HepG2 (cell line): ENCODE data around the gene CHEK1. TPM values are rescaled to one million over a fixed set of nuclear protein-coding genes. Genes with fewer than 3 reads are reported as not detected.

Experiments used
- EED ChIP-seq: sonication (generic); formaldehyde crosslinking; IDR thresholded peaks from 2 replicates; pipeline ENCODE4 v1.5.0; 2020; ENCODE audit warnings: mild to moderate bottlenecking, missing genetic modification reagents
- FOXC1 ChIP-seq: sonication (generic); formaldehyde crosslinking; IDR thresholded peaks from 2 replicates; pipeline ENCODE4 v1.8.0; 2022; ENCODE audit warnings: mild to moderate bottlenecking, missing genetic modification reagents, borderline replicate concordance
- GPN1 ChIP-seq: sonication (generic); formaldehyde crosslinking; IDR thresholded peaks from 2 replicates; pipeline ENCODE4 v1.5.1; 2020; ENCODE audit warnings: missing genetic modification reagents, borderline replicate concordance
- MYNN ChIP-seq: sonication (generic); formaldehyde crosslinking; IDR thresholded peaks from 2 replicates; pipeline ENCODE4 v1.4.0; 2020; ENCODE audit warnings: mild to moderate bottlenecking, low read depth, missing genetic modification reagents
- ZNF850 ChIP-seq: sonication (generic); formaldehyde crosslinking; conservative IDR thresholded peaks from 2 replicates; pipeline ENCODE4 v1.9.0; 2021; ENCODE audit warnings: mild to moderate bottlenecking, missing genetic modification reagents
- polyA plus RNA-seq, 8 experiments: library from polyadenylated mRNA; depleted of rRNA in 3 of 8; stranded (reverse) in 7 of 8; unstranded in 1 of 8; fragments of >200 nt; fragmentation: Illumina TruSeq in 4 of 8; extraction: Trizol in 4 of 8; gene quantifications; 2 replicates each; pipeline versions ENCODE4 v1.2.1 to v1.2.3, GENCODE V29; 2011 to 2016; ENCODE audit warnings: low read depth in 4 of 8, missing spikeins in 1 of 8, mixed read lengths in 1 of 8; ENCODE audit not compliant: insufficient read depth in 1 of 8
- total RNA-seq, 5 experiments: library from RNA; depleted of rRNA; stranded (reverse); fragments of >200 nt; fragmentation: Illumina TruSeq; extraction: Trizol; gene quantifications; 2 replicates each; pipeline ENCODE4 v1.2.3, GENCODE V29; 2016; ENCODE audit warnings: low read depth in 1 of 5
- TF ChIP-seq, protein P1 (sequence below): sonication (generic); formaldehyde crosslinking; IDR thresholded peaks from 2 replicates; pipeline ENCODE4 v1.4.0; 2020; ENCODE audit warnings: mild to moderate bottlenecking, low read depth, missing genetic modification reagents
- TF ChIP-seq, protein P2 (sequence below): sonication (generic); formaldehyde crosslinking; IDR thresholded peaks from 2 replicates; pipeline ENCODE4 v1.9.0; 2021; ENCODE audit warnings: missing genetic modification reagents, borderline replicate concordance
- TF ChIP-seq, protein P3 (sequence below): sonication (generic); formaldehyde crosslinking; IDR thresholded peaks from 2 replicates; pipeline ENCODE4 v1.8.0; 2022; ENCODE audit warnings: mild to moderate bottlenecking, missing genetic modification reagents, moderate library complexity
- TF ChIP-seq, protein P4 (sequence below): sonication (generic); formaldehyde crosslinking; IDR thresholded peaks from 2 replicates; pipeline ENCODE4 v1.4.0; 2020; ENCODE audit warnings: mild to moderate bottlenecking, missing genetic modification reagents
- TF ChIP-seq, protein P5 (sequence below): sonication (generic); formaldehyde crosslinking; IDR thresholded peaks from 2 replicates; pipeline ENCODE4 v1.5.1; 2020; ENCODE audit warnings: mild to moderate bottlenecking, missing genetic modification reagents, moderate library complexity

Gene CHEK1
- total and polyA plus RNA-seq, 2 of the 13 experiments (the other 11 are each of a cell fraction or from before 2014, with no cell fraction given): 17.8 to 83.2 TPM

DNA sequence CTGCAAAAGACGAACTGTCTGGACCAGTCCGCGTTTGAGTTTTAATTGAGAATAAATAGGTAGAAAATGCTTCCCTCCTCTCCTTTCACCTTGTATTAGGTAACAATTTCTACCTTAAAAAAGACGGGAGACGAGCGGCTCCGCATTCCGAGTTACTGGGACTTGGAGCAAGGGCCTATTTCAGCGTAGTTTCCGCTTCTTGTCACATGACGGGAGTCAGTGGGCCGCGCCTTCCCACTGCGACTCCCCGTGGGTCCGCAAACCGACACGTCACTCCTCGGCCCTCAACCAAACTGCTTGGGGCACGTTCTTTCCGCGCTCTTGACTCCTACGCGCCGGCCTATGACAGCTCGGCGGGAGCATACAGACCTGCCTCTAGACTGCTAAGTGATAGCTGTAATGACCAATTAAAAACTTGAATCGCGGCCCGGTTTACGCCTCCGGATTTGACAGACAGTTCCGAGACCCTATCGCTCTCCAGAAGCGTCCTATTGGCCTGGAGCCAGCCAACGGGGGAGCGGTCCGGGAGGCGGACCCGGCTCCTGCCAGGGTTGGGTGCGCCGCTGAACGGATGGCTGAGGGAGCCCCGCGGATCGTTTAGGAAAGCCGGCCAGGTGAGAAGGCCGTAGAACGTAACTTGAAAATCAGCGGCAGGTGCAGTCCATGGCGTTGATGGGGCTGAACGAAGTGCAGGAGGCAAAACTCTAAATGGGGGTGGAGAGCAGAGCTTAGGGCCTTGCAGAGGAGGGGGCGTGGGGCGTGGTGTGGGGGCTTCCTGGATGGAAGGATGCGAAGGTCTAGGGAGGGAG lies 32.5 kb upstream of the CHEK1 start, which contains the start of gene STT3A (continued):
- TF ChIP-seq EED (CRISPR knock-in tag) (no peak), MYNN (CRISPR knock-in tag) (0 out of 2 replicates have a peak, but pooled peaks have one; percentile 32), FOXC1 (CRISPR knock-in tag) (peak; percentile 63; the same call in 1 of the 2 replicates), ZNF850 (CRISPR knock-in tag) (no peak), GPN1 (CRISPR knock-in tag) (no peak)
- TF ChIP-seq, protein P1, sequence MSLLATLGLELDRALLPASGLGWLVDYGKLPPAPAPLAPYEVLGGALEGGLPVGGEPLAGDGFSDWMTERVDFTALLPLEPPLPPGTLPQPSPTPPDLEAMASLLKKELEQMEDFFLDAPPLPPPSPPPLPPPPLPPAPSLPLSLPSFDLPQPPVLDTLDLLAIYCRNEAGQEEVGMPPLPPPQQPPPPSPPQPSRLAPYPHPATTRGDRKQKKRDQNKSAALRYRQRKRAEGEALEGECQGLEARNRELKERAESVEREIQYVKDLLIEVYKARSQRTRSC (CRISPR knock-in tag): no peak
- TF ChIP-seq, protein P2, sequence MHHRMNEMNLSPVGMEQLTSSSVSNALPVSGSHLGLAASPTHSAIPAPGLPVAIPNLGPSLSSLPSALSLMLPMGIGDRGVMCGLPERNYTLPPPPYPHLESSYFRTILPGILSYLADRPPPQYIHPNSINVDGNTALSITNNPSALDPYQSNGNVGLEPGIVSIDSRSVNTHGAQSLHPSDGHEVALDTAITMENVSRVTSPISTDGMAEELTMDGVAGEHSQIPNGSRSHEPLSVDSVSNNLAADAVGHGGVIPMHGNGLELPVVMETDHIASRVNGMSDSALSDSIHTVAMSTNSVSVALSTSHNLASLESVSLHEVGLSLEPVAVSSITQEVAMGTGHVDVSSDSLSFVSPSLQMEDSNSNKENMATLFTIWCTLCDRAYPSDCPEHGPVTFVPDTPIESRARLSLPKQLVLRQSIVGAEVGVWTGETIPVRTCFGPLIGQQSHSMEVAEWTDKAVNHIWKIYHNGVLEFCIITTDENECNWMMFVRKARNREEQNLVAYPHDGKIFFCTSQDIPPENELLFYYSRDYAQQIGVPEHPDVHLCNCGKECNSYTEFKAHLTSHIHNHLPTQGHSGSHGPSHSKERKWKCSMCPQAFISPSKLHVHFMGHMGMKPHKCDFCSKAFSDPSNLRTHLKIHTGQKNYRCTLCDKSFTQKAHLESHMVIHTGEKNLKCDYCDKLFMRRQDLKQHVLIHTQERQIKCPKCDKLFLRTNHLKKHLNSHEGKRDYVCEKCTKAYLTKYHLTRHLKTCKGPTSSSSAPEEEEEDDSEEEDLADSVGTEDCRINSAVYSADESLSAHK (CRISPR knock-in tag): no peak
- TF ChIP-seq, protein P3, sequence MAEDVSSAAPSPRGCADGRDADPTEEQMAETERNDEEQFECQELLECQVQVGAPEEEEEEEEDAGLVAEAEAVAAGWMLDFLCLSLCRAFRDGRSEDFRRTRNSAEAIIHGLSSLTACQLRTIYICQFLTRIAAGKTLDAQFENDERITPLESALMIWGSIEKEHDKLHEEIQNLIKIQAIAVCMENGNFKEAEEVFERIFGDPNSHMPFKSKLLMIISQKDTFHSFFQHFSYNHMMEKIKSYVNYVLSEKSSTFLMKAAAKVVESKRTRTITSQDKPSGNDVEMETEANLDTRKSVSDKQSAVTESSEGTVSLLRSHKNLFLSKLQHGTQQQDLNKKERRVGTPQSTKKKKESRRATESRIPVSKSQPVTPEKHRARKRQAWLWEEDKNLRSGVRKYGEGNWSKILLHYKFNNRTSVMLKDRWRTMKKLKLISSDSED (CRISPR knock-in tag): no peak
- TF ChIP-seq, protein P4, sequence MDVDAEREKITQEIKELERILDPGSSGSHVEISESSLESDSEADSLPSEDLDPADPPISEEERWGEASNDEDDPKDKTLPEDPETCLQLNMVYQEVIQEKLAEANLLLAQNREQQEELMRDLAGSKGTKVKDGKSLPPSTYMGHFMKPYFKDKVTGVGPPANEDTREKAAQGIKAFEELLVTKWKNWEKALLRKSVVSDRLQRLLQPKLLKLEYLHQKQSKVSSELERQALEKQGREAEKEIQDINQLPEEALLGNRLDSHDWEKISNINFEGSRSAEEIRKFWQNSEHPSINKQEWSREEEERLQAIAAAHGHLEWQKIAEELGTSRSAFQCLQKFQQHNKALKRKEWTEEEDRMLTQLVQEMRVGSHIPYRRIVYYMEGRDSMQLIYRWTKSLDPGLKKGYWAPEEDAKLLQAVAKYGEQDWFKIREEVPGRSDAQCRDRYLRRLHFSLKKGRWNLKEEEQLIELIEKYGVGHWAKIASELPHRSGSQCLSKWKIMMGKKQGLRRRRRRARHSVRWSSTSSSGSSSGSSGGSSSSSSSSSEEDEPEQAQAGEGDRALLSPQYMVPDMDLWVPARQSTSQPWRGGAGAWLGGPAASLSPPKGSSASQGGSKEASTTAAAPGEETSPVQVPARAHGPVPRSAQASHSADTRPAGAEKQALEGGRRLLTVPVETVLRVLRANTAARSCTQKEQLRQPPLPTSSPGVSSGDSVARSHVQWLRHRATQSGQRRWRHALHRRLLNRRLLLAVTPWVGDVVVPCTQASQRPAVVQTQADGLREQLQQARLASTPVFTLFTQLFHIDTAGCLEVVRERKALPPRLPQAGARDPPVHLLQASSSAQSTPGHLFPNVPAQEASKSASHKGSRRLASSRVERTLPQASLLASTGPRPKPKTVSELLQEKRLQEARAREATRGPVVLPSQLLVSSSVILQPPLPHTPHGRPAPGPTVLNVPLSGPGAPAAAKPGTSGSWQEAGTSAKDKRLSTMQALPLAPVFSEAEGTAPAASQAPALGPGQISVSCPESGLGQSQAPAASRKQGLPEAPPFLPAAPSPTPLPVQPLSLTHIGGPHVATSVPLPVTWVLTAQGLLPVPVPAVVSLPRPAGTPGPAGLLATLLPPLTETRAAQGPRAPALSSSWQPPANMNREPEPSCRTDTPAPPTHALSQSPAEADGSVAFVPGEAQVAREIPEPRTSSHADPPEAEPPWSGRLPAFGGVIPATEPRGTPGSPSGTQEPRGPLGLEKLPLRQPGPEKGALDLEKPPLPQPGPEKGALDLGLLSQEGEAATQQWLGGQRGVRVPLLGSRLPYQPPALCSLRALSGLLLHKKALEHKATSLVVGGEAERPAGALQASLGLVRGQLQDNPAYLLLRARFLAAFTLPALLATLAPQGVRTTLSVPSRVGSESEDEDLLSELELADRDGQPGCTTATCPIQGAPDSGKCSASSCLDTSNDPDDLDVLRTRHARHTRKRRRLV: no peak; the same call in 1 of the 2 replicates
- TF ChIP-seq, protein P5, sequence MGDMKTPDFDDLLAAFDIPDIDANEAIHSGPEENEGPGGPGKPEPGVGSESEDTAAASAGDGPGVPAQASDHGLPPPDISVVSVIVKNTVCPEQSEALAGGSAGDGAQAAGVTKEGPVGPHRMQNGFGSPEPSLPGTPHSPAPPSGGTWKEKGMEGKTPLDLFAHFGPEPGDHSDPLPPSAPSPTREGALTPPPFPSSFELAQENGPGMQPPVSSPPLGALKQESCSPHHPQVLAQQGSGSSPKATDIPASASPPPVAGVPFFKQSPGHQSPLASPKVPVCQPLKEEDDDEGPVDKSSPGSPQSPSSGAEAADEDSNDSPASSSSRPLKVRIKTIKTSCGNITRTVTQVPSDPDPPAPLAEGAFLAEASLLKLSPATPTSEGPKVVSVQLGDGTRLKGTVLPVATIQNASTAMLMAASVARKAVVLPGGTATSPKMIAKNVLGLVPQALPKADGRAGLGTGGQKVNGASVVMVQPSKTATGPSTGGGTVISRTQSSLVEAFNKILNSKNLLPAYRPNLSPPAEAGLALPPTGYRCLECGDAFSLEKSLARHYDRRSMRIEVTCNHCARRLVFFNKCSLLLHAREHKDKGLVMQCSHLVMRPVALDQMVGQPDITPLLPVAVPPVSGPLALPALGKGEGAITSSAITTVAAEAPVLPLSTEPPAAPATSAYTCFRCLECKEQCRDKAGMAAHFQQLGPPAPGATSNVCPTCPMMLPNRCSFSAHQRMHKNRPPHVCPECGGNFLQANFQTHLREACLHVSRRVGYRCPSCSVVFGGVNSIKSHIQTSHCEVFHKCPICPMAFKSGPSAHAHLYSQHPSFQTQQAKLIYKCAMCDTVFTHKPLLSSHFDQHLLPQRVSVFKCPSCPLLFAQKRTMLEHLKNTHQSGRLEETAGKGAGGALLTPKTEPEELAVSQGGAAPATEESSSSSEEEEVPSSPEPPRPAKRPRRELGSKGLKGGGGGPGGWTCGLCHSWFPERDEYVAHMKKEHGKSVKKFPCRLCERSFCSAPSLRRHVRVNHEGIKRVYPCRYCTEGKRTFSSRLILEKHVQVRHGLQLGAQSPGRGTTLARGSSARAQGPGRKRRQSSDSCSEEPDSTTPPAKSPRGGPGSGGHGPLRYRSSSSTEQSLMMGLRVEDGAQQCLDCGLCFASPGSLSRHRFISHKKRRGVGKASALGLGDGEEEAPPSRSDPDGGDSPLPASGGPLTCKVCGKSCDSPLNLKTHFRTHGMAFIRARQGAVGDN (CRISPR knock-in tag): peak; percentile 82
